MM.1S (cell line): Measurements from ENCODE around the gene RNF123.

ENCODE experiments used
- EZH2phosphoT487 ChIP-seq: fragments of 300-600 bp; sonication (generic); IDR thresholded peaks from 2 replicates; pipeline ENCODE4 v1.6.1; 2018; ENCODE audit warnings: antibody characterized with exemption, low read length
- TF ChIP-seq, protein P1 (sequence below): fragments of 300-600 bp; sonication (generic); IDR thresholded peaks from 2 replicates; pipeline ENCODE4 v1.5.1; 2016; ENCODE audit warnings: antibody characterized with exemption, low read length, mixed read lengths

DNA sequence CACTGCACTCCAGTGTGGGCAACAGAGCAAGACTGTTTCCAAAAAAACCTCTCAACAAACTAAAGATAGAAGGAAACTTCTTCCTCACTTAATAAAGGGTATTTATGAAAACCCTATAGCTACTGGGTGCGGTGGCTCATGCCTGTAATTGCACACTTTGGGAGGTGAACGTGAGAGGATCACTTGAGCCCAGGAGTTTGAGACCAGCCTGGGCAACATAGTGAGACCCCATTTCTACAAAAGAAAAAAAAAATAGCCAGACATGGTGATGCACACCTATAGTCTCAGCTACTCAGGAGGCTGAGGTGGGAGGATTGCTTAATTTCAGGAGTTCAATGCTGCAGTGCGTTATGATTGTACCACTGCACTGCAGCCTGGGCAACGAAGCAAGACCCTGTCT lies 74.6 kb downstream of the RNF123 start:
- no peak for TF ChIP-seq EZH2phosphoT487
- TF ChIP-seq, protein P1, sequence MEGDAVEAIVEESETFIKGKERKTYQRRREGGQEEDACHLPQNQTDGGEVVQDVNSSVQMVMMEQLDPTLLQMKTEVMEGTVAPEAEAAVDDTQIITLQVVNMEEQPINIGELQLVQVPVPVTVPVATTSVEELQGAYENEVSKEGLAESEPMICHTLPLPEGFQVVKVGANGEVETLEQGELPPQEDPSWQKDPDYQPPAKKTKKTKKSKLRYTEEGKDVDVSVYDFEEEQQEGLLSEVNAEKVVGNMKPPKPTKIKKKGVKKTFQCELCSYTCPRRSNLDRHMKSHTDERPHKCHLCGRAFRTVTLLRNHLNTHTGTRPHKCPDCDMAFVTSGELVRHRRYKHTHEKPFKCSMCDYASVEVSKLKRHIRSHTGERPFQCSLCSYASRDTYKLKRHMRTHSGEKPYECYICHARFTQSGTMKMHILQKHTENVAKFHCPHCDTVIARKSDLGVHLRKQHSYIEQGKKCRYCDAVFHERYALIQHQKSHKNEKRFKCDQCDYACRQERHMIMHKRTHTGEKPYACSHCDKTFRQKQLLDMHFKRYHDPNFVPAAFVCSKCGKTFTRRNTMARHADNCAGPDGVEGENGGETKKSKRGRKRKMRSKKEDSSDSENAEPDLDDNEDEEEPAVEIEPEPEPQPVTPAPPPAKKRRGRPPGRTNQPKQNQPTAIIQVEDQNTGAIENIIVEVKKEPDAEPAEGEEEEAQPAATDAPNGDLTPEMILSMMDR: no peak
